Measurements from ENCODE around the gene RAD51B. TPM values are rescaled to one million over a fixed set of nuclear protein-coding genes. Genes with fewer than 3 reads are reported as not detected.

The RAD51B gene
- polyA plus RNA-seq, 4 donors = 10.6 to 13.2 (median 11.3) TPM

- no peak for DNase-seq (ENCODE audit: low read depth in 4 of 4, low spot score in 2 of 4)
These were observed 641.5 kb downstream of the RAD51B start for GRCh38 chr14:68461086-68461485.

- DNase-seq (ENCODE audit: low read depth in 4 of 4, low spot score in 2 of 4) = no peak
These were observed 643.1 kb downstream of the RAD51B start for GRCh38 chr14:68462683-68463082.

- DNase-seq (ENCODE audit: low read depth in 4 of 4, low spot score in 2 of 4) = no peak
These were observed 643.7 kb downstream of the RAD51B start for GRCh38 chr14:68463299-68463698.

GRCh38 chr14:68463705-68464374, 644.3 kb downstream of the RAD51B start:
- DNase-seq (ENCODE audit: low read depth in 4 of 4, low spot score in 2 of 4) = no peak

- no peak for DNase-seq (ENCODE audit: low read depth in 4 of 4, low spot score in 2 of 4)
These were observed 645.1 kb downstream of the RAD51B start for GRCh38 chr14:68464711-68465110.

GRCh38 chr14:68466491-68466977, 647.0 kb downstream of the RAD51B start:
- no peak for DNase-seq (ENCODE audit: low read depth in 4 of 4, low spot score in 2 of 4)

GRCh38 chr14:68467425-68467824, 647.8 kb downstream of the RAD51B start:
- DNase-seq (ENCODE audit: low read depth in 4 of 4, low spot score in 2 of 4) = no peak

GRCh38 chr14:68468437-68469207, 649.0 kb downstream of the RAD51B start:
- DNase-seq (ENCODE audit: low read depth in 4 of 4, low spot score in 2 of 4) = no peak

- DNase-seq (ENCODE audit: low read depth in 4 of 4, low spot score in 2 of 4) = no peak
These were observed 649.7 kb downstream of the RAD51B start for GRCh38 chr14:68469208-68469713.

- DNase-seq (ENCODE audit: low read depth in 4 of 4, low spot score in 2 of 4) = no peak
These were observed 650.8 kb downstream of the RAD51B start for GRCh38 chr14:68470361-68470760.

- no peak for DNase-seq (ENCODE audit: low read depth in 4 of 4, low spot score in 2 of 4)
These were observed 651.7 kb downstream of the RAD51B start for GRCh38 chr14:68471029-68471963.

GRCh38 chr14:68471964-68472508, 652.5 kb downstream of the RAD51B start:
- no peak for DNase-seq (ENCODE audit: low read depth in 4 of 4, low spot score in 2 of 4)

- no peak for DNase-seq (ENCODE audit: low read depth in 4 of 4, low spot score in 2 of 4)
These were observed 653.5 kb downstream of the RAD51B start for GRCh38 chr14:68473069-68473468.

GRCh38 chr14:68473794-68474193, 654.2 kb downstream of the RAD51B start:
- no peak for DNase-seq (ENCODE audit: low read depth in 4 of 4, low spot score in 2 of 4)

GRCh38 chr14:68474741-68475140, 655.2 kb downstream of the RAD51B start:
- DNase-seq (ENCODE audit: low read depth in 4 of 4, low spot score in 2 of 4) = no peak

GRCh38 chr14:68475802-68476201, 656.2 kb downstream of the RAD51B start:
- DNase-seq (ENCODE audit: low read depth in 4 of 4, low spot score in 2 of 4) = no peak

- DNase-seq (ENCODE audit: low read depth in 4 of 4, low spot score in 2 of 4) = no peak
These were observed 656.9 kb downstream of the RAD51B start for GRCh38 chr14:68476212-68477109.

- no peak for DNase-seq (ENCODE audit: low read depth in 4 of 4, low spot score in 2 of 4)
These were observed 657.5 kb downstream of the RAD51B start for GRCh38 chr14:68477110-68477455.

GRCh38 chr14:68477461-68478085, 658.0 kb downstream of the RAD51B start:
- DNase-seq (ENCODE audit: low read depth in 4 of 4, low spot score in 2 of 4) = no peak
